Measurements from ENCODE around the gene CAPZB.
"Not testable (repeated sequence)": the region's sequence is repeated elsewhere in the genome, so short reads cannot be mapped to it uniquely, and the experiment has no call there.

DNA sequence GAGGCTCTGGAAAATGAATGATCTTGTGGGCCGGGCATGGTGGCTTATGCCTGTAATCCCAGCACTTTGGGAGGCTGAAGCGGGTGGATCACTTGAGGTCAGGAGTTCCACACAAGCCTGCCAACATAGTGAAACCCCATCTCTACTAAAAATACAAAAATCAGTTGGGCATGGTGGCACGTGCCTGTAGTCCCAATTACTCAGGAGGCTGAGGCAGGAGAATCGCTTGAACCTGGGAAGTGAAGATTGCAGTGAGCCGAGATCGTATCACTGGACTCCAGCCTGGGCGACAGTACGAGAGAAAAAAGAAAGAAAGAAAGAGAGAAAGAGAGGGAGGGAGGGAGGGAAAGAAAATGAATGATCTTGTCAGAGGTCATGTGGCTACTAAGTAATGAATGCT, 24.3 kb upstream of the CAPZB start:
- TF ChIP-seq POLR2A (IDR thresholded peaks at IDR 0.05; ENCODE audit: low read length); GATA1 (IDR thresholded peaks at IDR 0.05; ENCODE audit: low read depth, low read length): not testable (repeated sequence)

Data from erythroblast (primary cell).